Measurements from ENCODE around the gene CALD1.

The CALD1 gene

GRCh38 chr7:134941185-134941900 lies 161.9 kb downstream of the CALD1 start:
- H3K9me2 ChIP-seq (replicated peaks; ENCODE audit: insufficient read depth, low read length): no peaks in the 10 kb centered on the region

GRCh38 chr7:134941952-134942351 lies 162.5 kb downstream of the CALD1 start:
- Histone ChIP-seq H2AFZ (ENCODE audit: low read depth, low read length, severe bottlenecking) (no peak overlapping the region), H3K9me2 (replicated peaks; ENCODE audit: insufficient read depth, low read length) (no peaks in the 10 kb centered on the region), H3K9ac (ENCODE audit: low read length) (no peak overlapping the region), H3K4me2 (ENCODE audit: low read depth, low read length, poor library complexity, severe bottlenecking) (no peak overlapping the region), H3K36me3 (ENCODE audit: low read length) (no peaks in the 10 kb centered on the region), H3K79me2 (ENCODE audit: insufficient read depth, low read length) (no peaks in the 10 kb centered on the region), H4K20me1 (ENCODE audit: low read depth, low read length) (no peaks in the 10 kb centered on the region), H3K27me3 (ENCODE audit: low read length) (no peaks in the 10 kb centered on the region), H3K27ac (ENCODE audit: low read depth, low read length) (no peak overlapping the region), H3F3A (ENCODE audit: insufficient read depth) (no peaks in the 10 kb centered on the region), H3K9me3 (ENCODE audit: insufficient read depth, low read length) (no peaks in the 10 kb centered on the region), H3K4me3 (ENCODE audit: insufficient read depth, low read length, poor library complexity, severe bottlenecking) (no peak overlapping the region)
- TF ChIP-seq EZH2phosphoT487 (conservative IDR thresholded peaks at IDR 0.05; ENCODE audit: low read length): no peak
- no peak for TF ChIP-seq CTCF (IDR thresholded peaks at IDR 0.05; ENCODE audit: insufficient read depth, low read length, poor library complexity, severe bottlenecking)

More at GRCh38 chr7:134941185-134941900, 161.9 kb downstream of the CALD1 start:
- Histone ChIP-seq H3K27ac (ENCODE audit: low read depth, low read length) (no peak overlapping the region), H2AFZ (ENCODE audit: low read depth, low read length, severe bottlenecking) (no peak overlapping the region), H3K9me3 (ENCODE audit: insufficient read depth, low read length) (no peaks in the 10 kb centered on the region), H3F3A (ENCODE audit: insufficient read depth) (no peaks in the 10 kb centered on the region), H3K27me3 (ENCODE audit: low read length) (no peaks in the 10 kb centered on the region), H3K4me2 (ENCODE audit: low read depth, low read length, poor library complexity, severe bottlenecking) (no peak overlapping the region), H4K20me1 (ENCODE audit: low read depth, low read length) (no peaks in the 10 kb centered on the region), H3K36me3 (ENCODE audit: low read length) (no peaks in the 10 kb centered on the region), H3K4me3 (ENCODE audit: insufficient read depth, low read length, poor library complexity, severe bottlenecking) (no peak overlapping the region), H3K9ac (ENCODE audit: low read length) (no peak overlapping the region), H3K79me2 (ENCODE audit: insufficient read depth, low read length) (no peaks in the 10 kb centered on the region)
- no peak for TF ChIP-seq CTCF (IDR thresholded peaks at IDR 0.05; ENCODE audit: insufficient read depth, low read length, poor library complexity, severe bottlenecking)
- TF ChIP-seq EZH2phosphoT487 (conservative IDR thresholded peaks at IDR 0.05; ENCODE audit: low read length): no peak

- Histone ChIP-seq H3K4me3 (ENCODE audit: insufficient read depth, low read length, poor library complexity, severe bottlenecking) (no peak overlapping the region), H3K27ac (ENCODE audit: low read depth, low read length) (no peak overlapping the region)
Observed at GRCh38 chr7:134942690-134943466, 163.4 kb downstream of the CALD1 start.

More at GRCh38 chr7:134942690-134943466, 163.4 kb downstream of the CALD1 start:
- Histone ChIP-seq H3K9me2 (replicated peaks; ENCODE audit: insufficient read depth, low read length) (no peaks in the 10 kb centered on the region), H3K4me2 (ENCODE audit: low read depth, low read length, poor library complexity, severe bottlenecking) (no peak overlapping the region), H3K9me3 (ENCODE audit: insufficient read depth, low read length) (no peaks in the 10 kb centered on the region), H4K20me1 (ENCODE audit: low read depth, low read length) (no peaks in the 10 kb centered on the region), H3K36me3 (ENCODE audit: low read length) (no peaks in the 10 kb centered on the region), H3K79me2 (ENCODE audit: insufficient read depth, low read length) (no peaks in the 10 kb centered on the region), H3K9ac (ENCODE audit: low read length) (no peak overlapping the region), H2AFZ (ENCODE audit: low read depth, low read length, severe bottlenecking) (no peak overlapping the region), H3K27me3 (ENCODE audit: low read length) (no peaks in the 10 kb centered on the region), H3F3A (ENCODE audit: insufficient read depth) (no peaks in the 10 kb centered on the region)
- TF ChIP-seq CTCF (IDR thresholded peaks at IDR 0.05; ENCODE audit: insufficient read depth, low read length, poor library complexity, severe bottlenecking): no peak
- TF ChIP-seq EZH2phosphoT487 (conservative IDR thresholded peaks at IDR 0.05; ENCODE audit: low read length): no peak

Data from SU-DHL-6 (cell line).